ENCODE results near the gene COG1. TPM values are rescaled to one million over a fixed set of nuclear protein-coding genes. Genes with fewer than 3 reads are reported as not detected.
A peak's percentile ranks its signal among the peaks of the same experiment; 100 is the strongest.

COG1 gene
- total RNA-seq, 1 donor, result 28.1 TPM

GRCh38 chr17:73163043-73163442, 29.8 kb upstream of the COG1 start:
- no peak for DNase-seq (ENCODE audit: low read depth)
- H3K4me3 ChIP-seq (ENCODE audit: low read depth, low read length), result no peak overlapping the region
- TF ChIP-seq CTCF (IDR thresholded peaks at IDR 0.05; ENCODE audit: insufficient read depth, low read length), result no peak

DNA sequence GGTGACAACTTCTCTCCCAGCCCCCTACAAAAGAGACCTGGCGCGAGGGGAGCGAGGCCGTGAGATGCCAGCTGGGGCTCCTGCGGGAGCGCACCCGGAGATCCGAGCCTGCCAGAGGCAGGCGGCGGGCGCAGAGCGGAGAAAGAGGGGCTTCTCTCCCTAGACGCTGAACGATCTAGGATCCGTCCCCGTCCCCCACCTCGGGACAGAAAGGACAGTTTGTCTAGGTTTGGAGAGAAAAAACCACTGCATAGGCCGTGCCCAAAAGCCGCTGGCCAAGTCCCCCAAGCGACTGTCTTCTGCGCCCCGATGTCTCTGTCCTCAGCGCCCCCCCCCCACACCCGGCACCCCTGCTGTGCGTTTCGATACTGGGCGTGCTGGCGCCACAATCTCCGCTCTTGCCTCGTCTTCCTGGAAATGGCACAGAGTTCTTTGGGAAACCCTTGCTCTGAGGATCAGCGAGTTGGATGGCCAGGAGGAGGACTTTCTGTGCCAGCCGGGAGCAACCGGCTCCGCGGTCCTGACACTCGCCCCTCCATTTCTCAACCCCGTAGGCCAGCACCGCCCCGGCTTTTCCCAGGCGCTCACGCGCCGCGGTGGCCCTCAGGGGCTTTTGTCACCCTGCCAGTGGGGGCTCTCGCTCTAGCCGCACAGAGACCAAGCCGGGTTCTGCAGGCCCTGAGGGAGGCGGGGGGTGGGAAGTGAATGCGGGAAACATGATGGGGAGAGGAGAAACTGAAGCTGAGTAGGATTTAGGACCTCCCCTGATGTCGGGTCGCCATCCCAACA, 27.0 kb upstream of the COG1 start:
- DNase-seq (ENCODE audit: low read depth), result peak; percentile 12
- peak overlapping the region; percentile 60 for H3K4me3 ChIP-seq (ENCODE audit: low read depth, low read length)
- no peak for TF ChIP-seq CTCF (IDR thresholded peaks at IDR 0.05; ENCODE audit: insufficient read depth, low read length)

DNA sequence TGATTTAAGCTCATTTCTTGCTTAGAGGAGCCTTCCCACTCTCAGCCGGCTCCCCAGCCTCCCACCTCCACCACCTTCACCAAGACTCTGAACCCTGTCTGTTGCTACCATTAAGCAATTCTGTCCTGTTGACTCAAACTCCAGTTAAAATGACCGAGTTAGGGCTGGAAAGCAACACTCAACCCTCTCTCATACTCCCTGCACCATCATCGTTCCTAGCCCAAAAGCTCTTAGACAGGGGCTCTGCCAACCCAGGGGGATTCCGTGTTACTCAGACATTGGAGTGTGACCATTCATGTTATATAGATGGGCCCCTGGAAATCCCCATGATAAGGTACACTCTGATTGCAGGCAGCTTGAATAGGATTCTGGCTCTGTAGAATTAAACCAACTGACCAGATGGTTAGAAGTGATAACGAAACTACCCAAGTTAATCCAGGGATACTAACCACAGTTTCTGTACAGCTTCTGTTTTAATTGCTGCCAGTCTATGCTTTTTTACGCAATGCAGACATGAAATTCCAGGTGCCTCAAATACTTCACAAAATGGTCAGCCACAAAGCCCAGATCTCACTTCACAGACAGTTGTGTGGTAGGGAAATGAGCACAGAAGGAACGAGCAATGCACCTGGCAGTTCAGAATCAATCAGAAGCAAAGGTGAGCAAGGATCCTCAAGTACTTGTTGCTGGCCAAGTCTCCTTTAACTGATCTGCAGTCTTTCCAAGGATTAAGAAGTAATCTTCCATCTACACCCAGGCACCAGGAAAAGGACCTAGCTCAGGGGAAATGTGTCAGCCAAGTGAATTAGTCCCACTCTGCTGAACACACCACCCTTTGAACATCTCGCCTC, 25.9 kb upstream of the COG1 start:
- TF ChIP-seq CTCF (IDR thresholded peaks at IDR 0.05; ENCODE audit: insufficient read depth, low read length), result no peak
- H3K4me3 ChIP-seq (ENCODE audit: low read depth, low read length), result peak overlapping the region; percentile 60
- peak; percentile 27 for DNase-seq (ENCODE audit: low read depth)

DNA sequence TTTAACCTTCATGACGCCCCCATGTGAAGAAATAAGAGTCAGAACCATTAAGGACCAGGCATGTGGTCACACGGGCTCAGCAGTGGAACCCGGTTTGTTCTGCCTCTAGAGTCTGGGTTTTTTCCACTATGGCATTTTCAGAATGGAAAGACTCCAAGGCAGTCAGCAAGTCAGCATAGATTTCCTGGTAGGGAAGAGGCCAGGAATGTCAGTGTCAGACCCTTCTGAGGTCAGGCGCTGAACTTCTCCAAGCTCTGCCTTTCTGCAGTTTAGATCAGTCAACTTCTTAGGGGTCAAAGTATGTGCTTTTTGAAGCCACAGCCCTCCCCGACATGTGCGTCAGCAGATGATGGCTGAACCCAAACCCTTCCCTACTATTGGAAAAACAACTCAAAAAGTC, 24.2 kb upstream of the COG1 start:
- no peak for DNase-seq (ENCODE audit: low read depth)
- TF ChIP-seq CTCF (IDR thresholded peaks at IDR 0.05; ENCODE audit: insufficient read depth, low read length), result no peak

GRCh38 chr17:73170324-73170723, 22.5 kb upstream of the COG1 start:
- no peak overlapping the region for H3K4me3 ChIP-seq (ENCODE audit: low read depth, low read length)
- no peak for TF ChIP-seq CTCF (IDR thresholded peaks at IDR 0.05; ENCODE audit: insufficient read depth, low read length)
- no peak for DNase-seq (ENCODE audit: low read depth)

More for the DNA sequence above, 24.2 kb upstream of the COG1 start:
- H3K4me3 ChIP-seq (ENCODE audit: low read depth, low read length), result no peak overlapping the region

DNA sequence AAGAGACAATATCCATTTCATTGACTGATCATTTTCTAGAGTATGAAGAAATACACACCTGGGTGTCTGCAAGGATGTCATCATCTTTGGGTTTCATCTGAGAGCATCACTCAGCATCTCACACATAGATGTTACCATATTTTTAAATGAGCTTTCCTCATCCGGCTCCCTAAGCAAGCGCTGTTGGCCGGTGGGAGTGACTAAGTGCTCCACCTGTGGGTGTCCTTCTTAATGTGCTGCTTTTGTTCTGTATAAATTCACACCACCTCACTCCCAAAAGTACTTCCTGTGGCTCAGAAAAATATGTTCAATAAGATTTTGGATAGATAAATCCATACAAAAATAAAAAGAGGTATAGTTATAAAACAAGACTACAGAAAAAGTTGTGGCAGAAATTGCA, 20.6 kb upstream of the COG1 start:
- no peak overlapping the region for H3K4me3 ChIP-seq (ENCODE audit: low read depth, low read length)
- DNase-seq (ENCODE audit: low read depth), result no peak
- TF ChIP-seq CTCF (IDR thresholded peaks at IDR 0.05; ENCODE audit: insufficient read depth, low read length), result no peak
